Measurements from ENCODE around the gene HSPA5. TPM values are rescaled to one million over a fixed set of nuclear protein-coding genes. Genes with fewer than 3 reads are reported as not detected.

HSPA5 gene
- total and polyA plus RNA-seq, 8 donors: 270 to 479 (median 334) TPM

GRCh38 chr9:125258832-125259534 lies 17.8 kb upstream of the HSPA5 start:
- no peak for TF ChIP-seq CTCF (IDR thresholded peaks at IDR 0.05)
- H3K27ac ChIP-seq: peak overlapping the region; percentile 20 to 90
- no peak for DNase-seq
- intact Hi-C loops (cut with DNase I): no loop called here
- no peak overlapping the region for H3K4me3 ChIP-seq
- no peaks in the 10 kb centered on the region for H3K9me3 ChIP-seq
- no peaks in the 10 kb centered on the region for H3K27me3 ChIP-seq
- ATAC-seq: no peak
- H3K4me1 ChIP-seq: peaks cover 8 to 53% of the 10 kb centered on the region in 2 donors
- H3K36me3 ChIP-seq: peaks cover 0 to 3% of the 10 kb centered on the region in 2 donors

GRCh38 chr9:125258160-125258785 lies 17.1 kb upstream of the HSPA5 start:
- Histone ChIP-seq H3K27me3 (no peaks in the 10 kb centered on the region), H3K4me1 (peaks cover 8 to 46% of the 10 kb centered on the region in 2 donors), H3K4me3 (no peak overlapping the region), H3K27ac (peak overlapping the region in 1 of 2 donors; percentile 90), H3K9me3 (no peaks in the 10 kb centered on the region), H3K36me3 (no peaks in the 10 kb centered on the region)
- DNase-seq: no peak
- no peak for TF ChIP-seq CTCF (IDR thresholded peaks at IDR 0.05)
- intact Hi-C loops (cut with DNase I): no loop called here
- ATAC-seq: no peak

GRCh38 chr9:125255781-125256391 lies 14.7 kb upstream of the HSPA5 start:
- no peaks in the 10 kb centered on the region for H3K9me3 ChIP-seq
- H3K36me3 ChIP-seq: no peaks in the 10 kb centered on the region
- H3K4me3 ChIP-seq: no peak overlapping the region
- no peak for TF ChIP-seq CTCF (IDR thresholded peaks at IDR 0.05)
- ATAC-seq (peak; percentile 64), DNase-seq (peak in 1 of 4 donors; percentile 39)
- peaks cover 0 to 31% of the 10 kb centered on the region in 2 donors for H3K4me1 ChIP-seq
- no peaks in the 10 kb centered on the region for H3K27me3 ChIP-seq
- intact Hi-C loops (cut with DNase I): no loop called here
- no peak overlapping the region for H3K27ac ChIP-seq

GRCh38 chr9:125254231-125254630 lies 13.1 kb upstream of the HSPA5 start:
- Histone ChIP-seq H3K4me3 (no peak overlapping the region), H3K36me3 (no peaks in the 10 kb centered on the region), H3K27ac (no peak overlapping the region), H3K4me1 (peaks cover 0 to 15% of the 10 kb centered on the region in 2 donors), H3K27me3 (no peaks in the 10 kb centered on the region), H3K9me3 (no peaks in the 10 kb centered on the region)
- ATAC-seq (no peak), DNase-seq (no peak)
- no peak for TF ChIP-seq CTCF (IDR thresholded peaks at IDR 0.05)
- intact Hi-C loops (cut with DNase I): no loop called here

- Histone ChIP-seq H3K4me1 (peaks cover 7 to 23% of the 10 kb centered on the region in 2 donors), H3K27me3 (no peaks in the 10 kb centered on the region), H3K9me3 (no peaks in the 10 kb centered on the region), H3K36me3 (no peaks in the 10 kb centered on the region), H3K4me3 (no peak overlapping the region), H3K27ac (no peak overlapping the region)
- no peak for TF ChIP-seq CTCF (IDR thresholded peaks at IDR 0.05)
- no peak for DNase-seq
- intact Hi-C loops (cut with DNase I): no loop called here
- ATAC-seq: no peak
Observed at GRCh38 chr9:125246261-125246667, 5.1 kb upstream of the HSPA5 start.

All from left lung (tissue), 10 donors.